H9 (cell line): Measurements from ENCODE around the gene CDNF. TPM values are rescaled to one million over a fixed set of nuclear protein-coding genes. Genes with fewer than 3 reads are reported as not detected.

Source experiments
- DNase-seq: peaks from one replicate; pipeline ENCODE4 v3.0.0-alpha.2; 2017
- H2AFZ ChIP-seq: one replicate; pipeline ENCODE4 v1.6.1; 2013; ENCODE audit warnings: mild to moderate bottlenecking, low read length, control low read depth, moderate library complexity
- H2AK5ac ChIP-seq: 2 replicates; pipeline ENCODE4 v1.6.1; 2013; ENCODE audit warnings: low read length, control low read depth, mixed read lengths; ENCODE audit not compliant: insufficient read length
- H2BK120ac ChIP-seq: one replicate; pipeline ENCODE4 v1.6.1; 2013; ENCODE audit warnings: low read depth, mild to moderate bottlenecking, low read length, control low read depth, inconsistent platforms; ENCODE audit not compliant: poor library complexity, severe bottlenecking
- H2BK12ac ChIP-seq: 2 replicates; pipeline ENCODE4 v1.6.1; 2013; ENCODE audit warnings: low read length, control low read depth, mixed read lengths, low read depth; ENCODE audit not compliant: insufficient read length
- H2BK15ac ChIP-seq: 2 replicates; pipeline ENCODE4 v1.6.1; 2013; ENCODE audit warnings: low read depth, low read length, control low read depth
- H2BK20ac ChIP-seq: one replicate; pipeline ENCODE4 v1.6.1; 2013; ENCODE audit warnings: low read depth, mild to moderate bottlenecking, low read length, control low read depth, inconsistent platforms; ENCODE audit not compliant: poor library complexity, severe bottlenecking
- H2BK5ac ChIP-seq: 2 replicates; pipeline ENCODE4 v1.6.1; 2013; ENCODE audit warnings: low read length, control low read depth, mixed read lengths; ENCODE audit not compliant: insufficient read length
- H3K14ac ChIP-seq: 2 replicates; pipeline ENCODE4 v1.6.1; 2013; ENCODE audit warnings: low read length, control low read depth; ENCODE audit not compliant: insufficient read depth
- H3K18ac ChIP-seq: 2 replicates; pipeline ENCODE4 v1.6.1; 2013; ENCODE audit warnings: low read depth, mild to moderate bottlenecking, mixed read lengths, low read length, control low read depth; ENCODE audit not compliant: insufficient read length
- H3K23ac ChIP-seq: 2 replicates; pipeline ENCODE4 v1.6.1; 2013; ENCODE audit warnings: low read length, control low read depth, mixed read lengths, low read depth; ENCODE audit not compliant: insufficient read length
- H3K23me2 ChIP-seq: 2 replicates; pipeline ENCODE4 v1.6.1; 2013; ENCODE audit warnings: low read depth, mild to moderate bottlenecking, mixed read lengths, low read length, control low read depth; ENCODE audit not compliant: insufficient read length, poor library complexity, severe bottlenecking
- H3K27ac ChIP-seq: 2 replicates; pipeline ENCODE4 v1.5.1; 2013; ENCODE audit warnings: low read length, control low read depth, mixed read lengths, low read depth; ENCODE audit not compliant: insufficient read length
- H3K27me3 ChIP-seq: 2 replicates; pipeline ENCODE4 v1.6.1; 2013; ENCODE audit warnings: low read length, control low read depth, inconsistent platforms; ENCODE audit not compliant: insufficient read depth
- H3K4ac ChIP-seq: 2 replicates; pipeline ENCODE4 v1.6.1; 2013; ENCODE audit warnings: low read depth, mild to moderate bottlenecking, control low read depth, inconsistent platforms, low read length, moderate library complexity
- H3K4me1 ChIP-seq: 2 replicates; pipeline ENCODE4 v1.6.1; 2013; ENCODE audit warnings: low read length, control low read depth, inconsistent platforms; ENCODE audit not compliant: insufficient read depth
- H3K4me2 ChIP-seq: 2 replicates; pipeline ENCODE4 v1.6.1; 2013; ENCODE audit warnings: low read length, control low read depth, mixed read lengths; ENCODE audit not compliant: insufficient read length, insufficient read depth
- H3K56ac ChIP-seq: 2 replicates; pipeline ENCODE4 v1.6.1; 2013; ENCODE audit warnings: low read depth, mild to moderate bottlenecking, mixed read lengths, low read length, control low read depth; ENCODE audit not compliant: insufficient read length
- H3K79me1 ChIP-seq: 2 replicates; pipeline ENCODE4 v1.6.1; 2013; ENCODE audit warnings: low read depth, mild to moderate bottlenecking, moderate library complexity, low read length, control low read depth, inconsistent platforms; ENCODE audit not compliant: insufficient read depth, poor library complexity, severe bottlenecking
- H3K79me2 ChIP-seq: 2 replicates; pipeline ENCODE4 v1.6.1; 2013; ENCODE audit warnings: low read length, control low read depth, inconsistent platforms; ENCODE audit not compliant: insufficient read depth
- H3K9ac ChIP-seq: 2 replicates; pipeline ENCODE4 v1.6.1; 2013; ENCODE audit warnings: low read length, control low read depth, mixed read lengths; ENCODE audit not compliant: insufficient read length; ENCODE audit errors: extremely low read depth
- H3K9me3 ChIP-seq: one replicate; pipeline ENCODE4 v1.6.1; 2013; ENCODE audit warnings: low read depth, low read length, inconsistent platforms; ENCODE audit not compliant: control insufficient read depth
- H3T11ph ChIP-seq: one replicate; pipeline ENCODE4 v1.6.1; 2013; ENCODE audit warnings: mild to moderate bottlenecking, low read length, control low read depth, inconsistent platforms
- H4K20me1 ChIP-seq: one replicate; pipeline ENCODE4 v1.6.1; 2013; ENCODE audit not compliant: control insufficient read depth, insufficient read length, insufficient read depth
- H4K5ac ChIP-seq: 2 replicates; pipeline ENCODE4 v1.6.1; 2013; ENCODE audit warnings: low read depth, mild to moderate bottlenecking, mixed read lengths, low read length, control low read depth; ENCODE audit not compliant: insufficient read length
- H4K8ac ChIP-seq: replicated peaks from 2 replicates; pipeline ENCODE4 v1.6.1; 2013; ENCODE audit warnings: low read length, control low read depth, mixed read lengths, low read depth; ENCODE audit not compliant: insufficient read length
- H4K91ac ChIP-seq: 2 replicates; pipeline ENCODE4 v1.6.1; 2013; ENCODE audit warnings: low read depth, mild to moderate bottlenecking, moderate library complexity, mixed read lengths, low read length, control low read depth; ENCODE audit not compliant: insufficient read length
- H3K27ac Mint-ChIP-seq, 3 experiments: 2 replicates in 2 of 3; 3 replicates in 1 of 3; pipeline ENCODE4 v1.8.0; 2020 to 2021; ENCODE audit warnings: mixed read lengths in 3 of 3, mild to moderate bottlenecking in 1 of 3, moderate library complexity in 1 of 3
- H3K27me3 Mint-ChIP-seq: 2 replicates; pipeline ENCODE4 v1.8.0; 2021; ENCODE audit warnings: low read depth, mild to moderate bottlenecking, moderate library complexity, mixed read lengths
- H3K36me3 Mint-ChIP-seq, 3 experiments: 2 replicates in 2 of 3; 3 replicates in 1 of 3; pipeline ENCODE4 v1.8.0; 2020 to 2021; ENCODE audit warnings: low read depth in 3 of 3, mixed read lengths in 3 of 3; ENCODE audit not compliant: insufficient read depth in 1 of 3
- H3K4me1 Mint-ChIP-seq, 2 experiments: 2 replicates each; pipeline ENCODE4 v1.8.0; 2020; ENCODE audit warnings: mixed read lengths in 2 of 2
- H3K4me3 Mint-ChIP-seq, 2 experiments: 2 replicates in 1 of 2; 3 replicates in 1 of 2; pipeline ENCODE4 v1.8.0; 2020 to 2021; ENCODE audit warnings: mild to moderate bottlenecking in 2 of 2, mixed read lengths in 2 of 2, moderate library complexity in 1 of 2
- H3K9me3 Mint-ChIP-seq, 2 experiments: 2 replicates in 1 of 2; 3 replicates in 1 of 2; pipeline ENCODE4 v1.8.0; 2020; ENCODE audit warnings: mild to moderate bottlenecking in 2 of 2, mixed read lengths in 2 of 2, moderate library complexity in 1 of 2
- CTCF ChIP-seq: fragments of 200-600 bp; sonication (generic); conservative IDR thresholded peaks from 3 replicates; pipeline ENCODE4 v1.8.0; 2021; ENCODE audit warnings: antibody characterized with exemption, mild to moderate bottlenecking
- WGBS: extraction: QIAGEN DNeasy Blood & Tissue Kit; methylation state at CpG from one replicate; pipeline ENCODE4 v1.1.7; 2013; ENCODE audit warnings: missing lambda C conversion rate, low lambda C conversion rate, mixed read lengths; ENCODE audit not compliant: insufficient read length; ENCODE audit errors: extremely low coverage; 5-methylcytosine and 5-hydroxymethylcytosine counted together
- total RNA-seq: library from RNA; stranded (reverse); gene quantifications from 2 replicates; pipeline ENCODE4 v1.2.1, GENCODE V29; 2021

CDNF gene
- total RNA-seq, 1 experiment from 2014 or later: 1.3 TPM

- Mint-ChIP-seq H3K4me3 (no peak overlapping the region), H3K27ac (peak overlapping the region in 1 of 3 experiments; percentile 45; a peak in 1 of 7 replicates), H3K4me1 (no peaks in the 10 kb centered on the region), H3K36me3 (no peaks in the 10 kb centered on the region; a peak in 1 of 7 replicates), H3K27me3 (peaks cover 2% of the 10 kb centered on the region; the same call in 1 of the 2 replicates), H3K9me3 (no peaks in the 10 kb centered on the region)
- Histone ChIP-seq H4K91ac (no peak overlapping the region), H3K79me2 (no peaks in the 10 kb centered on the region), H3K27me3 (no peaks in the 10 kb centered on the region), H3K18ac (no peak overlapping the region), H3K4ac (no peak overlapping the region), H2BK120ac (no peak overlapping the region), H3K56ac (no peak overlapping the region), H3K4me1 (no peaks in the 10 kb centered on the region), H3K9me3 (no peaks in the 10 kb centered on the region), H2BK12ac (no peak overlapping the region), H2AK5ac (no peak overlapping the region), H2BK5ac (no peak overlapping the region), H2BK20ac (no peak overlapping the region), H4K8ac (no peak overlapping the region), H3K14ac (no peak overlapping the region), H3K23ac (no peak overlapping the region), H3K4me2 (no peak overlapping the region), H3K9ac (no peak overlapping the region), H4K5ac (no peak overlapping the region), H3T11ph (no peak overlapping the region), H3K23me2 (no peaks in the 10 kb centered on the region), H3K27ac (no peak overlapping the region), H2AFZ (no peak overlapping the region), H2BK15ac (no peak overlapping the region), H3K79me1 (no peaks in the 10 kb centered on the region), H4K20me1 (no peaks in the 10 kb centered on the region)
- WGBS: no CpG with 5 or more reads among the region's 7 CpGs
- TF ChIP-seq CTCF: no peak
- DNase-seq: no peak
Observed at GRCh38 chr10:14772399-14772798, 65.4 kb downstream of the CDNF start.
